Effector memory CD4-positive, alpha-beta T cell (primary cell): ENCODE results near the gene RRP9.

ENCODE experiments used
- DNase-seq, 3 donors: peaks; one replicate each; pipeline ENCODE4 v3.0.0-alpha.2; 2020
- H3K27ac ChIP-seq: 2 replicates; pipeline ENCODE4 v1.7.0; 2013; ENCODE audit warnings: mild to moderate bottlenecking, low read length, moderate library complexity; ENCODE audit not compliant: insufficient read depth, poor library complexity, severe bottlenecking
- H3K27me3 ChIP-seq: replicated peaks from 2 replicates; pipeline ENCODE4 v1.7.0; 2013; ENCODE audit warnings: mild to moderate bottlenecking, low read length; ENCODE audit not compliant: insufficient read depth, control insufficient read depth, poor library complexity, severe bottlenecking
- H3K36me3 ChIP-seq: 2 replicates; pipeline ENCODE4 v1.7.0; 2013; ENCODE audit warnings: mild to moderate bottlenecking, low read length, moderate library complexity; ENCODE audit not compliant: control insufficient read depth, insufficient read depth
- H3K4me1 ChIP-seq: 2 replicates; pipeline ENCODE4 v1.7.0; 2013; ENCODE audit warnings: low read length, mild to moderate bottlenecking; ENCODE audit not compliant: control insufficient read depth, insufficient read depth, poor library complexity, severe bottlenecking
- H3K4me3 ChIP-seq: 2 replicates; pipeline ENCODE4 v1.7.0; 2013; ENCODE audit warnings: low read length, low read depth, mild to moderate bottlenecking; ENCODE audit not compliant: insufficient read depth, poor library complexity, severe bottlenecking
- H3K9me3 ChIP-seq: 2 replicates; pipeline ENCODE4 v1.7.0; 2013; ENCODE audit warnings: mild to moderate bottlenecking, low read length, moderate library complexity; ENCODE audit not compliant: control insufficient read depth

The RRP9 gene

GRCh38 chr3:51955893-51956770 is 14.4 kb upstream of the RRP9 start:
- no peaks in the 10 kb centered on the region for H3K9me3 ChIP-seq
- DNase-seq: no peak
- H3K36me3 ChIP-seq: peaks cover 6% of the 10 kb centered on the region
- peaks cover 11% of the 10 kb centered on the region for H3K27me3 ChIP-seq
- peaks cover 10% of the 10 kb centered on the region for H3K4me1 ChIP-seq
- H3K27ac ChIP-seq: no peak overlapping the region
- H3K4me3 ChIP-seq: peak overlapping the region; percentile 61

- peaks cover 11% of the 10 kb centered on the region for H3K27me3 ChIP-seq
- no peak for DNase-seq
- H3K36me3 ChIP-seq: peaks cover 3% of the 10 kb centered on the region
- no peak within 1 kb of the TSS for H3K27ac ChIP-seq
- H3K4me1 ChIP-seq: peaks cover 10% of the 10 kb centered on the region
- H3K4me3 ChIP-seq: peak within 1 kb of the TSS; percentile 61
- H3K9me3 ChIP-seq: no peaks in the 10 kb centered on the region
Observed at GRCh38 chr3:51955175-51955892, 13.6 kb upstream of the RRP9 start, which contains the start of gene GPR62. GPR62 (plus strand) TSS chr3:51955381; CDS start chr3:51955653, 272 bp downstream.

GRCh38 chr3:51954713-51955112 is 13.0 kb upstream of the RRP9 start:
- H3K4me1 ChIP-seq: peaks cover 10% of the 10 kb centered on the region

GRCh38 chr3:51954105-51954504 is 12.4 kb upstream of the RRP9 start:
- Histone ChIP-seq H3K4me1 (peaks cover 10% of the 10 kb centered on the region), H3K4me3 (no peak overlapping the region), H3K27ac (no peak overlapping the region), H3K27me3 (peaks cover 11% of the 10 kb centered on the region), H3K36me3 (no peaks in the 10 kb centered on the region), H3K9me3 (no peaks in the 10 kb centered on the region)
- DNase-seq: no peak

More at GRCh38 chr3:51954713-51955112, 13.0 kb upstream of the RRP9 start:
- H3K27me3 ChIP-seq: peaks cover 11% of the 10 kb centered on the region
- H3K9me3 ChIP-seq: no peaks in the 10 kb centered on the region
- H3K27ac ChIP-seq: no peak overlapping the region
- H3K4me3 ChIP-seq: no peak overlapping the region
- no peaks in the 10 kb centered on the region for H3K36me3 ChIP-seq
- no peak for DNase-seq

GRCh38 chr3:51953445-51953844 is 11.7 kb upstream of the RRP9 start:
- Histone ChIP-seq H3K9me3 (no peaks in the 10 kb centered on the region), H3K36me3 (no peaks in the 10 kb centered on the region), H3K27me3 (peaks cover 11% of the 10 kb centered on the region), H3K4me3 (no peak overlapping the region), H3K4me1 (peaks cover 10% of the 10 kb centered on the region), H3K27ac (no peak overlapping the region)
- DNase-seq: no peak

GRCh38 chr3:51950899-51951298 is 9.2 kb upstream of the RRP9 start:
- H3K27ac ChIP-seq: no peak overlapping the region
- no peaks in the 10 kb centered on the region for H3K4me1 ChIP-seq
- H3K9me3 ChIP-seq: no peaks in the 10 kb centered on the region
- H3K27me3 ChIP-seq: no peaks in the 10 kb centered on the region
- H3K4me3 ChIP-seq: no peak overlapping the region
- H3K36me3 ChIP-seq: no peaks in the 10 kb centered on the region
- no peak for DNase-seq

GRCh38 chr3:51949121-51949520 is 7.4 kb upstream of the RRP9 start:
- no peaks in the 10 kb centered on the region for H3K36me3 ChIP-seq
- H3K4me1 ChIP-seq: no peaks in the 10 kb centered on the region

GRCh38 chr3:51948016-51948580 is 6.4 kb upstream of the RRP9 start:
- Histone ChIP-seq H3K36me3 (no peaks in the 10 kb centered on the region), H3K4me1 (peaks cover 3% of the 10 kb centered on the region), H3K27ac (no peak overlapping the region), H3K9me3 (no peaks in the 10 kb centered on the region), H3K27me3 (no peaks in the 10 kb centered on the region), H3K4me3 (no peak overlapping the region)
- DNase-seq: no peak

More at GRCh38 chr3:51949121-51949520, 7.4 kb upstream of the RRP9 start:
- H3K4me3 ChIP-seq: no peak overlapping the region
- DNase-seq: no peak
- H3K27ac ChIP-seq: no peak overlapping the region
- H3K9me3 ChIP-seq: no peaks in the 10 kb centered on the region
- H3K27me3 ChIP-seq: no peaks in the 10 kb centered on the region

GRCh38 chr3:51947215-51947900 is 5.7 kb upstream of the RRP9 start:
- H3K9me3 ChIP-seq: no peaks in the 10 kb centered on the region
- H3K27ac ChIP-seq: no peak overlapping the region
- no peak for DNase-seq
- H3K27me3 ChIP-seq: no peaks in the 10 kb centered on the region
- no peak overlapping the region for H3K4me3 ChIP-seq
- H3K36me3 ChIP-seq: no peaks in the 10 kb centered on the region
- H3K4me1 ChIP-seq: peaks cover 10% of the 10 kb centered on the region
